ENCODE measurements around the gene RBKS.

- TF ChIP-seq, protein P1, sequence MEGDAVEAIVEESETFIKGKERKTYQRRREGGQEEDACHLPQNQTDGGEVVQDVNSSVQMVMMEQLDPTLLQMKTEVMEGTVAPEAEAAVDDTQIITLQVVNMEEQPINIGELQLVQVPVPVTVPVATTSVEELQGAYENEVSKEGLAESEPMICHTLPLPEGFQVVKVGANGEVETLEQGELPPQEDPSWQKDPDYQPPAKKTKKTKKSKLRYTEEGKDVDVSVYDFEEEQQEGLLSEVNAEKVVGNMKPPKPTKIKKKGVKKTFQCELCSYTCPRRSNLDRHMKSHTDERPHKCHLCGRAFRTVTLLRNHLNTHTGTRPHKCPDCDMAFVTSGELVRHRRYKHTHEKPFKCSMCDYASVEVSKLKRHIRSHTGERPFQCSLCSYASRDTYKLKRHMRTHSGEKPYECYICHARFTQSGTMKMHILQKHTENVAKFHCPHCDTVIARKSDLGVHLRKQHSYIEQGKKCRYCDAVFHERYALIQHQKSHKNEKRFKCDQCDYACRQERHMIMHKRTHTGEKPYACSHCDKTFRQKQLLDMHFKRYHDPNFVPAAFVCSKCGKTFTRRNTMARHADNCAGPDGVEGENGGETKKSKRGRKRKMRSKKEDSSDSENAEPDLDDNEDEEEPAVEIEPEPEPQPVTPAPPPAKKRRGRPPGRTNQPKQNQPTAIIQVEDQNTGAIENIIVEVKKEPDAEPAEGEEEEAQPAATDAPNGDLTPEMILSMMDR (conservative IDR thresholded peaks at IDR 0.05): no peak
- no peak for TF ChIP-seq ZFX (IDR thresholded peaks at IDR 0.05)
Measured at GRCh38 chr2:27815860-27816438, 74.2 kb downstream of the RBKS start.
